ENCODE results near the gene BEAN1. TPM values are rescaled to one million over a fixed set of nuclear protein-coding genes. Genes with fewer than 3 reads are reported as not detected.

BEAN1 gene
- total RNA-seq, 1 donor from 2014 or later = 0.87 TPM

GRCh38 chr16:66403531-66404145, 23.5 kb upstream of the BEAN1 start:
- no peak overlapping the region for H3K27ac ChIP-seq
- TF ChIP-seq CTCF (IDR thresholded peaks at IDR 0.05) = no peak
- peaks cover 3% of the 10 kb centered on the region for H3K27me3 ChIP-seq
- intact Hi-C loops (cut with DNase I) = loop anchor here (10.0 kb wide), 1 partner anchor 81 kb away; no protein-coding TSS in a partner anchor
- DNase-seq (no peak), ATAC-seq (no peak)
- H3K36me3 ChIP-seq = no peaks in the 10 kb centered on the region
- H3K9me3 ChIP-seq = no peaks in the 10 kb centered on the region
- peaks cover 20% of the 10 kb centered on the region for H3K4me1 ChIP-seq
- no peak overlapping the region for H3K4me3 ChIP-seq

GRCh38 chr16:66405057-66405783, 21.9 kb upstream of the BEAN1 start:
- no peak for ATAC-seq
- intact Hi-C loops (cut with DNase I) = loop anchor here (10.0 kb wide), 1 partner anchor 80 kb away; no protein-coding TSS in a partner anchor

GRCh38 chr16:66406534-66407221, 20.4 kb upstream of the BEAN1 start:
- Histone ChIP-seq H3K9me3 (no peaks in the 10 kb centered on the region), H3K36me3 (no peaks in the 10 kb centered on the region), H3K4me3 (peak overlapping the region; percentile 47), H3K27me3 (peaks cover 3% of the 10 kb centered on the region), H3K4me1 (peaks cover 24% of the 10 kb centered on the region), H3K27ac (no peak overlapping the region)
- DNase-seq = peak; percentile 89
- ATAC-seq = peak; percentile 94
- TF ChIP-seq CTCF (IDR thresholded peaks at IDR 0.05) = peak; percentile 92
- intact Hi-C loops (cut with DNase I) = loop anchor here (10.0 kb wide), 1 partner anchor 78 kb away; no protein-coding TSS in a partner anchor

More at GRCh38 chr16:66405057-66405783, 21.9 kb upstream of the BEAN1 start:
- no peak overlapping the region for H3K27ac ChIP-seq
- H3K4me1 ChIP-seq = peaks cover 24% of the 10 kb centered on the region
- no peak for DNase-seq
- no peak overlapping the region for H3K4me3 ChIP-seq
- peaks cover 3% of the 10 kb centered on the region for H3K27me3 ChIP-seq
- H3K36me3 ChIP-seq = no peaks in the 10 kb centered on the region
- no peak for TF ChIP-seq CTCF (IDR thresholded peaks at IDR 0.05)
- no peaks in the 10 kb centered on the region for H3K9me3 ChIP-seq

- Histone ChIP-seq H3K36me3 (no peaks in the 10 kb centered on the region), H3K27me3 (peaks cover 3% of the 10 kb centered on the region), H3K4me1 (peaks cover 24% of the 10 kb centered on the region), H3K4me3 (no peak overlapping the region), H3K27ac (peak overlapping the region; percentile 81), H3K9me3 (no peaks in the 10 kb centered on the region)
- intact Hi-C loops (cut with DNase I) = loop anchor here (10.0 kb wide), 1 partner anchor 76 kb away; no protein-coding TSS in a partner anchor
- no peak for DNase-seq
- peak; percentile 17 for ATAC-seq
- no peak for TF ChIP-seq CTCF (IDR thresholded peaks at IDR 0.05)
These were observed 18.7 kb upstream of the BEAN1 start for GRCh38 chr16:66408163-66409048.

GRCh38 chr16:66409156-66409555, 17.9 kb upstream of the BEAN1 start:
- peaks cover 3% of the 10 kb centered on the region for H3K27me3 ChIP-seq
- ATAC-seq (no peak), DNase-seq (no peak)
- H3K9me3 ChIP-seq = no peaks in the 10 kb centered on the region
- H3K4me3 ChIP-seq = no peak overlapping the region
- intact Hi-C loops (cut with DNase I) = loop anchor here (10.0 kb wide), 1 partner anchor 76 kb away; no protein-coding TSS in a partner anchor
- H3K36me3 ChIP-seq = no peaks in the 10 kb centered on the region
- peaks cover 24% of the 10 kb centered on the region for H3K4me1 ChIP-seq
- no peak for TF ChIP-seq CTCF (IDR thresholded peaks at IDR 0.05)
- H3K27ac ChIP-seq = peak overlapping the region; percentile 81
